ENCODE data around the gene DAP3. TPM values are rescaled to one million over a fixed set of nuclear protein-coding genes. Genes with fewer than 3 reads are reported as not detected.

The DAP3 gene
- polyA plus RNA-seq, 1 of the 3 experiments (the other 2 are of a cell fraction), result 115 TPM

DNA sequence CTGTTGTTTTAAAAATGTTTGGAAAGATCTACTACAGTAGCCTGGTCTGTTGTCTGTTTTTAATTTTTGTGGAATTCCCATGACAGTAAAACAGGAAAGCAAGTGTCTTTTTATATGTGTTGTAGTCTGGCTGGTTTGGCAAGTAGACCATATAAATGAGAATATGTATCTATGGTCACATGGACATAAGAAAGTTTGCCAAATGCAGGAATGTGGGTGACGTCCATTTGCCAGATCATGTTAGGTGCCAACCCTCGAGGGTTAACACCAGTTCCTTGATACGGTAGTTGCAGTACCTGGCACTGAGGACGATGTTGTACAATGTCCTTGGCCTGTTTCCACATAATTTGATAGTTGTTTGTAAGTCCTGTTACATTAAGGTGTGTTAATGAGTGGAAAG, 6.2 kb downstream of the DAP3 start:
- Histone ChIP-seq H3K9me2 (no peaks in the 10 kb centered on the region), H3K4me3 (ENCODE audit: low read depth in 2 of 2, low read length in 1 of 2) (no peak overlapping the region), H3F3A (replicated peaks; ENCODE audit: insufficient read depth) (peaks cover 20% of the 10 kb centered on the region), H3K79me2 (ENCODE audit: insufficient read depth) (peaks cover 100% of the 10 kb centered on the region), H3K4me1 (ENCODE audit: control insufficient read depth in 1 of 2, insufficient read depth in 2 of 2, low read depth in 1 of 2, low read length in 1 of 2) (peaks cover 0 to 7% of the 10 kb centered on the region in 2 experiments; a peak in 1 of 4 replicates), H2AFZ (ENCODE audit: low read depth) (no peak overlapping the region), H3K27me3 (ENCODE audit: insufficient read depth) (no peaks in the 10 kb centered on the region), H3K27ac (ENCODE audit: low read depth in 2 of 2, low read length in 1 of 2) (no peak overlapping the region; a peak in 2 of 4 replicates), H3K4me2 (no peak overlapping the region), H3K36me3 (replicated peaks in 1 of 2; ENCODE audit: control insufficient read depth in 1 of 2, insufficient read depth in 2 of 2, low read length in 1 of 2) (peaks cover 37 to 61% of the 10 kb centered on the region in 2 experiments), H3K9ac (no peak overlapping the region), H4K20me1 (ENCODE audit: insufficient read depth) (peaks cover 21% of the 10 kb centered on the region; the same call in 1 of the 2 replicates), H3K9me3 (no peaks in the 10 kb centered on the region; the same call in 1 of the 2 replicates)
- DNase-seq, result no peak
- TF ChIP-seq CHD2 (IDR thresholded peaks at IDR 0.05; ENCODE audit: low read length, partially characterized antibody) (no peak), GATA2 (CRISPR knock-in tag; IDR thresholded peaks at IDR 0.05) (no peak), JUND (IDR thresholded peaks at IDR 0.05) (no peak), TAF1 (IDR thresholded peaks at IDR 0.05; ENCODE audit: borderline replicate concordance, low read depth, low read length) (no peak), GABPA (IDR thresholded peaks at IDR 0.05; ENCODE audit: low read depth) (no peak), RFX5 (IDR thresholded peaks at IDR 0.05; ENCODE audit: low read length) (no peak), EP300 (IDR thresholded peaks at IDR 0.05; ENCODE audit: borderline replicate concordance in 1 of 2, low read depth in 1 of 2, low read length in 1 of 2) (no peak), NRF1 (IDR thresholded peaks at IDR 0.05; ENCODE audit: low read depth, low read length) (no peak), FOXM1 (IDR thresholded peaks at IDR 0.05; ENCODE audit: low read depth) (no peak), NFIC (IDR thresholded peaks at IDR 0.05; ENCODE audit: borderline replicate concordance) (no peak)
- TF ChIP-seq, protein P1, sequence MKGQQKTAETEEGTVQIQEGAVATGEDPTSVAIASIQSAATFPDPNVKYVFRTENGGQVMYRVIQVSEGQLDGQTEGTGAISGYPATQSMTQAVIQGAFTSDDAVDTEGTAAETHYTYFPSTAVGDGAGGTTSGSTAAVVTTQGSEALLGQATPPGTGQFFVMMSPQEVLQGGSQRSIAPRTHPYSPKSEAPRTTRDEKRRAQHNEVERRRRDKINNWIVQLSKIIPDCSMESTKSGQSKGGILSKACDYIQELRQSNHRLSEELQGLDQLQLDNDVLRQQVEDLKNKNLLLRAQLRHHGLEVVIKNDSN (IDR thresholded peaks at IDR 0.05; ENCODE audit: borderline replicate concordance, low read depth), result no peak
- TF ChIP-seq, protein P2, sequence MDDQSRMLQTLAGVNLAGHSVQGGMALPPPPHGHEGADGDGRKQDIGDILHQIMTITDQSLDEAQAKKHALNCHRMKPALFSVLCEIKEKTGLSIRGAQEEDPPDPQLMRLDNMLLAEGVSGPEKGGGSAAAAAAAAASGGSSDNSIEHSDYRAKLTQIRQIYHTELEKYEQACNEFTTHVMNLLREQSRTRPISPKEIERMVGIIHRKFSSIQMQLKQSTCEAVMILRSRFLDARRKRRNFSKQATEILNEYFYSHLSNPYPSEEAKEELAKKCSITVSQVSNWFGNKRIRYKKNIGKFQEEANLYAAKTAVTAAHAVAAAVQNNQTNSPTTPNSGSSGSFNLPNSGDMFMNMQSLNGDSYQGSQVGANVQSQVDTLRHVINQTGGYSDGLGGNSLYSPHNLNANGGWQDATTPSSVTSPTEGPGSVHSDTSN (IDR thresholded peaks at IDR 0.05), result no peak
- TF ChIP-seq, protein P3, sequence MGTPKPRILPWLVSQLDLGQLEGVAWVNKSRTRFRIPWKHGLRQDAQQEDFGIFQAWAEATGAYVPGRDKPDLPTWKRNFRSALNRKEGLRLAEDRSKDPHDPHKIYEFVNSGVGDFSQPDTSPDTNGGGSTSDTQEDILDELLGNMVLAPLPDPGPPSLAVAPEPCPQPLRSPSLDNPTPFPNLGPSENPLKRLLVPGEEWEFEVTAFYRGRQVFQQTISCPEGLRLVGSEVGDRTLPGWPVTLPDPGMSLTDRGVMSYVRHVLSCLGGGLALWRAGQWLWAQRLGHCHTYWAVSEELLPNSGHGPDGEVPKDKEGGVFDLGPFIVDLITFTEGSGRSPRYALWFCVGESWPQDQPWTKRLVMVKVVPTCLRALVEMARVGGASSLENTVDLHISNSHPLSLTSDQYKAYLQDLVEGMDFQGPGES (IDR thresholded peaks at IDR 0.05; ENCODE audit: low read depth, low read length), result no peak
- WGBS (ENCODE audit: low lambda C conversion rate), result 91% methylated on average over 4 of the region's 4 CpGs
- CTCF ChIA-PET, result no interaction called here
- POLR2A ChIA-PET, result no interaction called here

DNA sequence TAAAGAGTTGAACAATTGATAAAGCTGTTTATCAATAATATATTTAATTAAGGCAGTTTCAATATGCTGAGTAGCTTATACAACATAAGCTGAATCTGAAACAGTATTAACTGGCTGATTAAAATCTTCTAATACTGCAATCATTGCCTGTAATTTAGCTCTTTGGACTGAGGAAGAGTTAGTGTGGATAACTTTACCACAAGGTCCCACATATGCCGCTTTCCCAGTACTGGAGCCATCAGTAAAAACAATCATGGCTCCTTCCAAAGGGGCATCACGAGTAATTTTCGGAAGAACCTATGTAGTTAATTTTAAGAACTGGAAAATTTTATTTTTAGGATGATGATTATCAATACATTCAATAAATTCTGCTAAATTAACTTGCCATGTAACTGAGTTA, 6.7 kb downstream of the DAP3 start:
- H3K9me3 ChIP-seq, result no peaks in the 10 kb centered on the region; the same call in 1 of the 2 replicates
- H3K4me2 ChIP-seq, result no peak overlapping the region
- H3K9ac ChIP-seq, result no peak overlapping the region
- 100% methylated on average over 3 of the region's 3 CpGs for WGBS (ENCODE audit: low lambda C conversion rate)
- CTCF ChIA-PET, result no interaction called here
- H3K9me2 ChIP-seq, result no peaks in the 10 kb centered on the region
- H3K27me3 ChIP-seq (ENCODE audit: insufficient read depth), result no peaks in the 10 kb centered on the region
- no peak overlapping the region for H3K4me3 ChIP-seq (ENCODE audit: low read depth in 2 of 2, low read length in 1 of 2)
- peaks cover 0 to 4% of the 10 kb centered on the region in 2 experiments; a peak in 1 of 4 replicates for H3K4me1 ChIP-seq (ENCODE audit: control insufficient read depth in 1 of 2, insufficient read depth in 2 of 2, low read depth in 1 of 2, low read length in 1 of 2)
- H3K36me3 ChIP-seq (replicated peaks in 1 of 2; ENCODE audit: control insufficient read depth in 1 of 2, insufficient read depth in 2 of 2, low read length in 1 of 2), result peaks cover 37 to 58% of the 10 kb centered on the region in 2 experiments
- peaks cover 20% of the 10 kb centered on the region for H3F3A ChIP-seq (replicated peaks; ENCODE audit: insufficient read depth)
- no peak overlapping the region for H2AFZ ChIP-seq (ENCODE audit: low read depth)
- TF ChIP-seq SIN3A (IDR thresholded peaks at IDR 0.05; ENCODE audit: borderline replicate concordance, low read depth, low read length) (no peak), RXRA (IDR thresholded peaks at IDR 0.05; ENCODE audit: borderline replicate concordance, low read depth) (no peak), RCOR1 (IDR thresholded peaks at IDR 0.05; ENCODE audit: low read length) (no peak), TAF1 (IDR thresholded peaks at IDR 0.05; ENCODE audit: borderline replicate concordance, low read depth, low read length) (no peak), MXI1 (IDR thresholded peaks at IDR 0.05; ENCODE audit: low read depth, low read length) (no peak)
- TF ChIP-seq, protein P2 (IDR thresholded peaks at IDR 0.05), result no peak
- POLR2A ChIA-PET, result no interaction called here
- H3K79me2 ChIP-seq (ENCODE audit: insufficient read depth), result peaks cover 97% of the 10 kb centered on the region
- H4K20me1 ChIP-seq (ENCODE audit: insufficient read depth), result peaks cover 23% of the 10 kb centered on the region; the same call in 1 of the 2 replicates
- no peak overlapping the region; a peak in 1 of 4 replicates for H3K27ac ChIP-seq (ENCODE audit: low read depth in 2 of 2, low read length in 1 of 2)
- no peak for DNase-seq
